Thyroid gland (tissue), 4 donors: ENCODE measurements around the gene NFIB. TPM values are rescaled to one million over a fixed set of nuclear protein-coding genes. Genes with fewer than 3 reads are reported as not detected.

ENCODE experiments used
- DNase-seq, 2 donors: peaks; one replicate each; pipeline ENCODE4 v3.0.0-alpha.2; 2019
- H3K27ac ChIP-seq, 3 donors: fragments of 200-600 bp; sonication (generic); 1 replicate in 2 of 3; 2 replicates in 1 of 3; pipeline ENCODE4 v1.5.1; 2016 to 2019; ENCODE audit warnings: mild to moderate bottlenecking in 1 of 3, moderate library complexity in 1 of 3
- H3K27me3 ChIP-seq: fragments of 200-600 bp; sonication (generic); one replicate; pipeline ENCODE4 v1.5.1; 2019
- H3K36me3 ChIP-seq, 2 donors: fragments of 200-600 bp; sonication (generic); one replicate each; pipeline ENCODE4 v1.5.1; 2016 to 2019
- H3K4me1 ChIP-seq, 2 donors: fragments of 200-600 bp; sonication (generic); one replicate each; pipeline ENCODE4 v1.5.1; 2017 to 2019
- H3K4me3 ChIP-seq, 3 donors: fragments of 200-600 bp; sonication (generic); replicated peaks in 1 of 3; 1 replicate in 2 of 3; 2 replicates in 1 of 3; pipeline ENCODE4 v1.5.1; 2016; ENCODE audit warnings: mild to moderate bottlenecking in 1 of 3
- H3K9me3 ChIP-seq: fragments of 200-600 bp; sonication (generic); one replicate; pipeline ENCODE4 v1.5.1; 2017
- CTCF ChIP-seq, 6 experiments: fragments of 200-600 bp in 3 of 6; fragments of 450-650 bp in 3 of 6; sonication (generic) in 3 of 6; IDR thresholded peaks; one replicate each; pipeline ENCODE4 v1.5.1; 2016 to 2019; ENCODE audit warnings: antibody characterized with exemption in 6 of 6, mild to moderate bottlenecking in 2 of 6, inconsistent platforms in 1 of 6, moderate library complexity in 1 of 6
- POLR2A ChIP-seq, 2 donors: fragments of 450-650 bp; IDR thresholded peaks; one replicate each; pipeline ENCODE4 v1.6.1; 2017; ENCODE audit warnings: antibody characterized with exemption in 2 of 2, mild to moderate bottlenecking in 2 of 2, moderate library complexity in 1 of 2
- WGBS, 2 donors: methylation state at CpG; one replicate each; pipeline ENCODE4 v1.1.5; 2017; 5-methylcytosine and 5-hydroxymethylcytosine counted together
- intact Hi-C: fragments of 100-400 bp; cut with DNase I; formaldehyde crosslinking; loops from one replicate; pipeline ENCODE4 v1.15.1; 2023
- total RNA-seq, 4 donors: library from RNA; depleted of rRNA; stranded (reverse); fragments of >200 nt; gene quantifications; one replicate each; pipeline ENCODE4 v1.2.3, GENCODE V29; 2016

NFIB gene
- total RNA-seq, 4 donors from 2014 or later, result 57.9 to 144 (median 125) TPM

GRCh38 chr9:14147738-14148137 is 166.2 kb downstream of the NFIB start:
- no peak overlapping the region for H3K4me3 ChIP-seq
- H3K27me3 ChIP-seq, result no peaks in the 10 kb centered on the region
- H3K36me3 ChIP-seq, result no peaks in the 10 kb centered on the region
- TF ChIP-seq CTCF (IDR thresholded peaks at IDR 0.05) (no peak), POLR2A (IDR thresholded peaks at IDR 0.05) (no peak)
- no peaks in the 10 kb centered on the region for H3K4me1 ChIP-seq
- DNase-seq, result no peak
- WGBS, 2 donors, result 97 to 100% methylated on average over 1 of the region's 1 CpG
- H3K9me3 ChIP-seq, result no peaks in the 10 kb centered on the region
- intact Hi-C loops, result no loop called here
- H3K27ac ChIP-seq, result no peak overlapping the region

GRCh38 chr9:14146201-14146874 is 167.6 kb downstream of the NFIB start:
- TF ChIP-seq CTCF (IDR thresholded peaks at IDR 0.05), result no peak
- TF ChIP-seq POLR2A (IDR thresholded peaks at IDR 0.05), result no peak
- Histone ChIP-seq H3K4me3 (no peak overlapping the region), H3K27ac (no peak overlapping the region), H3K9me3 (no peaks in the 10 kb centered on the region), H3K4me1 (no peaks in the 10 kb centered on the region), H3K27me3 (no peaks in the 10 kb centered on the region), H3K36me3 (no peaks in the 10 kb centered on the region)
- intact Hi-C loops, result no loop called here
- DNase-seq, result no peak
- 94 to 97% methylated on average over 8 of the region's 8 CpGs for WGBS, 2 donors

- intact Hi-C loops, result no loop called here
- no peak overlapping the region for H3K27ac ChIP-seq
- TF ChIP-seq CTCF (IDR thresholded peaks at IDR 0.05), result no peak
- no peak for TF ChIP-seq POLR2A (IDR thresholded peaks at IDR 0.05)
These were observed 169.7 kb downstream of the NFIB start for GRCh38 chr9:14144215-14144614.

GRCh38 chr9:14141699-14142098 is 172.2 kb downstream of the NFIB start:
- intact Hi-C loops, result no loop called here
- 84 to 86% methylated on average over 2 of the region's 2 CpGs for WGBS, 2 donors
- H3K4me1 ChIP-seq, result peaks cover 12 to 14% of the 10 kb centered on the region in 2 donors

More at GRCh38 chr9:14144215-14144614, 169.7 kb downstream of the NFIB start:
- 91 to 95% methylated on average over 3 of the region's 3 CpGs for WGBS, 2 donors
- H3K4me1 ChIP-seq, result peaks cover 11% of the 10 kb centered on the region in 2 donors
- no peaks in the 10 kb centered on the region for H3K27me3 ChIP-seq
- no peak overlapping the region for H3K4me3 ChIP-seq
- no peaks in the 10 kb centered on the region for H3K36me3 ChIP-seq
- DNase-seq, result no peak
- no peaks in the 10 kb centered on the region for H3K9me3 ChIP-seq

More at GRCh38 chr9:14141699-14142098, 172.2 kb downstream of the NFIB start:
- Histone ChIP-seq H3K9me3 (no peaks in the 10 kb centered on the region), H3K27me3 (no peaks in the 10 kb centered on the region), H3K4me3 (no peak overlapping the region), H3K27ac (no peak overlapping the region), H3K36me3 (no peaks in the 10 kb centered on the region)
- no peak for DNase-seq
- no peak for TF ChIP-seq CTCF (IDR thresholded peaks at IDR 0.05)
- no peak for TF ChIP-seq POLR2A (IDR thresholded peaks at IDR 0.05)
